Brain microvascular endothelial cell (primary cell): ENCODE results near the gene PSMC6.

ENCODE experiments used
- DNase-seq: peaks from one replicate; pipeline ENCODE4 v3.0.0-alpha.2; 2020
- H3K27ac ChIP-seq: fragments of 250-450 bp; sonication (Bioruptor Pico); 2 replicates; pipeline ENCODE4 v1.5.1; 2020; ENCODE audit warnings: mild to moderate bottlenecking, moderate library complexity
- H3K27me3 ChIP-seq: fragments of 250-450 bp; sonication (Bioruptor Pico); replicated peaks from 2 replicates; pipeline ENCODE4 v1.5.1; 2020; ENCODE audit warnings: mild to moderate bottlenecking
- H3K36me3 ChIP-seq: fragments of 250-450 bp; sonication (Bioruptor Pico); replicated peaks from 2 replicates; pipeline ENCODE4 v1.5.1; 2020; ENCODE audit warnings: mild to moderate bottlenecking
- H3K4me3 ChIP-seq: 2 replicates; pipeline ENCODE4 v1.5.1; 2011; ENCODE audit warnings: low read depth, mild to moderate bottlenecking, control low read depth, low read length, moderate library complexity
- in situ Hi-C: cut with HindIII; loops from 2 replicates; pipeline ENCODE4 v1.10.0; 2017; ENCODE audit warnings: low sequenced_read_pairs, low pct_ligation_motif_present
- TF ChIP-seq, protein P1 (sequence below): IDR thresholded peaks from 2 replicates; pipeline ENCODE4 v1.5.1; 2011; ENCODE audit warnings: low read depth, mild to moderate bottlenecking, moderate library complexity, low read length, control low read depth, inconsistent platforms; ENCODE audit errors: missing control alignments

The PSMC6 gene

DNA sequence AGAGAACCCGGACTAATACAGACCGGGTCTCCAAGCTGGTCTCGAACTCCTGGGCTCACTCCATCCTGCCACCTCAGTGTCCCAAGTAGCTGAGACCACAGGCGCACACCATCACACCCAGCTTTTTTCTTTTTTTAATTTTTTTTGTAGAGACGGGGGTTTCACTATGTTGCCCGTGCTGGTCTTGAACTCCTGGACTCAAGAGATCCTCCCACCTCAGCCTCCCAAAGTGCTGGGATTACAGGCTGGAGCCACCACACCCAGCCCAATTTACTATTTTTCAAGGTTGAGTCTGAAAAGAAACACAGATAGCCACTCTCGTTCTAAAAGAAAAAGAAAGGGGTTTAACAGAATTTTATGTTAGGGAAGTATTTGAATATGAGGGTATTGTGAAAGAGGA is 13.5 kb upstream of the PSMC6 start:
- Histone ChIP-seq H3K4me3 (no peak overlapping the region), H3K27ac (no peak overlapping the region), H3K36me3 (no peaks in the 10 kb centered on the region), H3K27me3 (no peaks in the 10 kb centered on the region)
- DNase-seq: no peak
- in situ Hi-C loops: no loop called here
- TF ChIP-seq, protein P1, sequence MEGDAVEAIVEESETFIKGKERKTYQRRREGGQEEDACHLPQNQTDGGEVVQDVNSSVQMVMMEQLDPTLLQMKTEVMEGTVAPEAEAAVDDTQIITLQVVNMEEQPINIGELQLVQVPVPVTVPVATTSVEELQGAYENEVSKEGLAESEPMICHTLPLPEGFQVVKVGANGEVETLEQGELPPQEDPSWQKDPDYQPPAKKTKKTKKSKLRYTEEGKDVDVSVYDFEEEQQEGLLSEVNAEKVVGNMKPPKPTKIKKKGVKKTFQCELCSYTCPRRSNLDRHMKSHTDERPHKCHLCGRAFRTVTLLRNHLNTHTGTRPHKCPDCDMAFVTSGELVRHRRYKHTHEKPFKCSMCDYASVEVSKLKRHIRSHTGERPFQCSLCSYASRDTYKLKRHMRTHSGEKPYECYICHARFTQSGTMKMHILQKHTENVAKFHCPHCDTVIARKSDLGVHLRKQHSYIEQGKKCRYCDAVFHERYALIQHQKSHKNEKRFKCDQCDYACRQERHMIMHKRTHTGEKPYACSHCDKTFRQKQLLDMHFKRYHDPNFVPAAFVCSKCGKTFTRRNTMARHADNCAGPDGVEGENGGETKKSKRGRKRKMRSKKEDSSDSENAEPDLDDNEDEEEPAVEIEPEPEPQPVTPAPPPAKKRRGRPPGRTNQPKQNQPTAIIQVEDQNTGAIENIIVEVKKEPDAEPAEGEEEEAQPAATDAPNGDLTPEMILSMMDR: no peak

DNA sequence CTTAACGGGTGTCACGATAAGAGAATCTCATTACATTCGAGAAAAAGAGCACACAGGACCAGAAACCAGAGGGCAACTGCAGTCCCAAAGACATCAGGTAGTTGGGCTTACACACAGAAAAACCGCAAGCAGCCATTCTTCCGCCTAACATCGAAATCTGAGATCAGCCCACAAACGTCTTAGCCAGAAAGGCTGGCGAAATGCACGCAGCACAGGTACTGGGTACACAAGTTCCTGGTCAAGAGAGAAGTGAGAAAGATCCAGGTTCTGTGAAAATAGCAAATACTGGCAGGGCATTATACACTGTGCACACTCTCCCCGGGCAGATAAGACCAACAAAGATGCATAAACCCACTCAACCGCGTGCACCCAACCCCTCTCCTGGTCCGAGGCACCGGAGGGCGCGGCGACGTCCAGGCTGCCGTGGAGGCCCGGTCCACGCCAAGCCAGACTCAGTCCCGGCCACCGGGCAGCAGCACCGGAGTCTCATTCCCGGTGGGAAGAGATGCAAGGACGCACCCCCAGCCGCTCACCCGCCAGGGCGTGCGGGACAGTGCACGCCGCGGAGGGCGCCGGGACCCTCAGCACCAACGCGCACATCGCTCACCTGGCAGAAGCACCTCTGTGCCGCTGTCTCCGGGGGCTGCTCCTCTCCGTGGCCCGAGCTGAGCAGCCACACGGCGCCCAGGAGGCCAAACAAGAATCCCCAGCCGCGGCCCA is 12.1 kb upstream of the PSMC6 start:
- TF ChIP-seq, protein P1: no peak
- peak overlapping the region; percentile 94 for H3K27ac ChIP-seq
- no peaks in the 10 kb centered on the region for H3K36me3 ChIP-seq
- peak overlapping the region; percentile 95 for H3K4me3 ChIP-seq
- no peaks in the 10 kb centered on the region for H3K27me3 ChIP-seq
- in situ Hi-C loops: no loop called here
- DNase-seq: peak; percentile 16

DNA sequence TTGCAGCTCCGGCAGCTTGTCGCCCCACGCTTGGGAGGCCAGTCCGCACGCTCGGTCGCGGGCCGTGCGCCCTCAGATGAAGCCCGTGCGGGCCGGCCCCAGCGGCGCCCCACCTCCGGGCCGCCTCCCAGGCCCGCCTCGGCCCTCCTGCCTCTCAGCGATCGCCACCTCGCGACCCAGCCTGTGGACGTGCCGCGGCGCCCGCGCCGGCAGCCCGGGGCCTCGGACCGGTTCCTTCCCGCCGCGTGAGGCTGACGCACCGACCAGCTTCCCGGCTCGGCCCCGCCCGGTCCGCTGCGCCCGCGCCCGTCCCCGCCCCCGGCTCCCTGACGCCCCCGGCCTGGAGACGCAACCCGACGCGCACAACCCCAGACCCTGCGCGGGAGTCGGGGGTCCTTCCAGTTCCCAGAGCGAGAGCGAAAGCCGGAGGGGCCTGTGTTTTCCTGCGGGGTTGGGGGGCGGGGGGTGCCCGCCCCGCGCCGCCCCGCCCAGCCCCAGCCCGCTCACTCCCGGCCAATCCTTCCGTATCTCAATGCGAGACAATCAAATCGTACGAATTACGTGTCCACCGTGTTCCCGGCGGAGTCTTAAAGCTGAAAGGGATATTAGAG is 11.4 kb upstream of the PSMC6 start, which contains the start of gene ERO1A:
TSS of gene ERO1A (minus strand) at position 78 of the 611 bp plus-strand sequence. CDS start at position 1, 77 bp downstream.
- in situ Hi-C loops: no loop called here
- no peaks in the 10 kb centered on the region for H3K27me3 ChIP-seq
- peak within 1 kb of the TSS; percentile 94 for H3K27ac ChIP-seq
- DNase-seq: peak; percentile 69
- TF ChIP-seq, protein P1: no peak
- H3K36me3 ChIP-seq: no peaks in the 10 kb centered on the region
- H3K4me3 ChIP-seq: peak within 1 kb of the TSS; percentile 95

DNA sequence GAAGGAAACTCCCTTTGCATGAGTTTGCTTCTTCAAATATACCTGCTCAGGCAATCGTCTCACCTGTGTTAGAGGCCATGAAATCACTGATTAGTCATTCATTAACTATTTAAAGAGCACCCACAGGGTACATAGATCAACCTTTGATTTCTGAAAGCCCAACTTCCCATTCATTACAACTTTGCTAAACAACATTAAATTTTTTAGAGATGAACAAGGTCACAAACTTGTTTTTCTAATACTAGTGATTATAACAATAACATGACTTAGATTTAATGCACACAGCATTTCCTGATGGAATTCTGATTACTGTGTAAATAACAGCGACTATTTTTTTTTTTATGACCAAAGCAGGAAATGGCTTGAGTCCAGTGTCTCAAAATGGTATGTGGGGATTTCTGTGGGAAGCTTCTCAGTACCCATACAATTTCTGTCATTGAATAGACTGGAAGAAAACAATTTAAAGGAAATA is 6.3 kb upstream of the PSMC6 start:
- Histone ChIP-seq H3K27me3 (no peaks in the 10 kb centered on the region), H3K27ac (no peak overlapping the region), H3K36me3 (no peaks in the 10 kb centered on the region), H3K4me3 (no peak overlapping the region)
- no peak for DNase-seq
- TF ChIP-seq, protein P1: no peak
- in situ Hi-C loops: no loop called here

DNA sequence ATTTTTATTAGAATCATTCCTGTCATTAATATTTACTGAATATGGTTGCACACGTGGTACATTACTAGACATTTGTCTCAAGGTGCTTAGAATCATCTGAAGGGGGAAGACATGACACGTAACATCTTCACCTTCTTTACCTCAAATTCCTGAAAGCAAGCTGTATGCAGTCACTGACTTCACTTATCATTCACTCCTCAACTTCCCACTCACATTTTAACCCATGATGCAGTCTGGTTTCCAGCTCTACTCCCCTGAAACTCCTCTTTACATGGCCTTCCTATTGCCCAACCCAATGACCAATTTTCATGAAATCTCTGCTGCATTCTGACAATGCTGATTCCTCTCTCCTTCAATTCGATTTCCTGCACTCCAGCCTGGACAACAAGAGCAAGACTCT is 5.8 kb upstream of the PSMC6 start:
- no peak overlapping the region for H3K4me3 ChIP-seq
- no peaks in the 10 kb centered on the region for H3K36me3 ChIP-seq
- TF ChIP-seq, protein P1: no peak
- in situ Hi-C loops: no loop called here
- no peak for DNase-seq
- no peak overlapping the region for H3K27ac ChIP-seq
- no peaks in the 10 kb centered on the region for H3K27me3 ChIP-seq
